Osteoblast (primary cell): ENCODE results near the gene TGFBR2. TPM values are rescaled to one million over a fixed set of nuclear protein-coding genes. Genes with fewer than 3 reads are reported as not detected.

ENCODE experiments used
- DNase-seq: peaks from one replicate; pipeline ENCODE4 v3.0.0; 2011; ENCODE audit warnings: low spot score, mixed read lengths; ENCODE audit not compliant: insufficient read length; ENCODE audit errors: missing footprints
- H2AFZ ChIP-seq: 2 replicates; pipeline ENCODE4 v1.6.0; 2011; ENCODE audit warnings: mild to moderate bottlenecking, low read length
- H3K27ac ChIP-seq: 2 replicates; pipeline ENCODE4 v1.5.1; 2011; ENCODE audit warnings: mild to moderate bottlenecking, low read depth, low read length, moderate library complexity
- H3K27me3 ChIP-seq: 2 replicates; pipeline ENCODE4 v1.6.0; 2012; ENCODE audit warnings: mild to moderate bottlenecking, control low read depth, inconsistent platforms, low read length, moderate library complexity; ENCODE audit not compliant: insufficient read depth
- H3K36me3 ChIP-seq: 2 replicates; pipeline ENCODE4 v1.5.1; 2011; ENCODE audit warnings: mild to moderate bottlenecking, low read length, control low read depth, moderate library complexity; ENCODE audit not compliant: insufficient read depth
- H3K4me1 ChIP-seq: 2 replicates; pipeline ENCODE4 v1.5.1; 2011; ENCODE audit warnings: mild to moderate bottlenecking, low read length, control low read depth, moderate library complexity; ENCODE audit not compliant: insufficient read depth
- H3K4me2 ChIP-seq: 2 replicates; pipeline ENCODE4 v1.6.0; 2011; ENCODE audit warnings: mild to moderate bottlenecking, low read length; ENCODE audit not compliant: insufficient read depth
- H3K4me3 ChIP-seq: fragments of 200-600 bp; sonication (generic); 3 replicates; pipeline ENCODE4 v1.5.1; 2012; ENCODE audit warnings: mild to moderate bottlenecking, low read length, inconsistent platforms; ENCODE audit not compliant: insufficient read depth
- H3K79me2 ChIP-seq: 2 replicates; pipeline ENCODE4 v1.6.0; 2012; ENCODE audit warnings: mild to moderate bottlenecking, low read length, control low read depth, inconsistent platforms; ENCODE audit not compliant: insufficient read depth
- H3K9me3 ChIP-seq: 2 replicates; pipeline ENCODE4 v1.5.1; 2011; ENCODE audit warnings: low read depth, low read length, control low read depth
- H4K20me1 ChIP-seq: 2 replicates; pipeline ENCODE4 v1.6.0; 2012; ENCODE audit warnings: mild to moderate bottlenecking, low read length, control low read depth; ENCODE audit not compliant: insufficient read depth
- total RNA-seq: library from RNA; depleted of rRNA; stranded (reverse); fragments of >200 nt; gene quantifications from 2 replicates; pipeline ENCODE4 v1.2.3, GENCODE V29; 2012
- TF ChIP-seq, protein P1 (sequence below): IDR thresholded peaks from 2 replicates; pipeline ENCODE4 v1.5.1; 2011; ENCODE audit warnings: mild to moderate bottlenecking, low read depth, low read length, moderate library complexity; ENCODE audit errors: extremely low read depth

TGFBR2 gene
- total RNA-seq, 1 donor = 118 TPM

DNA sequence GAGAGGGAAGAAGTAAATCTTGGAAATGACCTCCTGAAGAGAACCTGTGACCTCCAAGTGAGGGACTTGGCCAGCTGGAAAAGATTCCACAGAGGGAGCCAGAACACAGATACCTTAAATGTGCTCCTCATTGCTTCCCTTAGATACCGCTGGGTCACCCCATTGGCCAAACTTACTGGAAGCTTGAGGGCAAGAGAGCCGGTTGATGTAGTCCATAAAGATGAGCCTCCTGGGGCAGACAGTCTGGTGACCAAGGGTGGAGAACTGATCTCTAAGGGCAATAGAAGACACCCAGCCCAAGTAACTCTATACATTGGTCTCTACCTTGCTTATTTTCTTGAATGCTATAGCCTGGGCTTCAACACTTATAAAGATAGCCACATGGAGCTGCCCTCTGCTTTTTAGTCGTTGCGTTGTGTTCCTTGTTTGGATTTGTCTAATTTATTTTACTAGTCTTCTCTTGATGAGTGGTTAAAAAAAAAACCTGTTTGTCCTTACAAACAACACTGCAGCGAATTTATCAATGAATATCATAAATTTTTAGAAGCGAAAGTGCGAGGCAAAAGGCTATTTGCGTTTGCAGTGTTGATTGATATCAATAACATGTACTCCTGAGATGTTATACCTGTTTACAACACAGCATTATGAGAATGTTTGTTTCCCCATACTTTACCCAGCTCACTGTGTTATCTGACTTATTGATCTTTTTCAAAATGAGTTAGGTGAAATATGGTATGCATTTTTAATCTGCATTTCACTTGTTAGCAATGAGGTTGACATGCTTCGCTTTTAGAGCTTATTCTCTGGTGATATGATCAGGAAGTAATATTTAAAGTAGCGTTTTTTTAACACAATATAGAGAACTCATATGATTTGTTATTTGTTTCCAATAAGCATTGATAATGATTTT is 31.2 kb downstream of the TGFBR2 start:
- TF ChIP-seq, protein P1, sequence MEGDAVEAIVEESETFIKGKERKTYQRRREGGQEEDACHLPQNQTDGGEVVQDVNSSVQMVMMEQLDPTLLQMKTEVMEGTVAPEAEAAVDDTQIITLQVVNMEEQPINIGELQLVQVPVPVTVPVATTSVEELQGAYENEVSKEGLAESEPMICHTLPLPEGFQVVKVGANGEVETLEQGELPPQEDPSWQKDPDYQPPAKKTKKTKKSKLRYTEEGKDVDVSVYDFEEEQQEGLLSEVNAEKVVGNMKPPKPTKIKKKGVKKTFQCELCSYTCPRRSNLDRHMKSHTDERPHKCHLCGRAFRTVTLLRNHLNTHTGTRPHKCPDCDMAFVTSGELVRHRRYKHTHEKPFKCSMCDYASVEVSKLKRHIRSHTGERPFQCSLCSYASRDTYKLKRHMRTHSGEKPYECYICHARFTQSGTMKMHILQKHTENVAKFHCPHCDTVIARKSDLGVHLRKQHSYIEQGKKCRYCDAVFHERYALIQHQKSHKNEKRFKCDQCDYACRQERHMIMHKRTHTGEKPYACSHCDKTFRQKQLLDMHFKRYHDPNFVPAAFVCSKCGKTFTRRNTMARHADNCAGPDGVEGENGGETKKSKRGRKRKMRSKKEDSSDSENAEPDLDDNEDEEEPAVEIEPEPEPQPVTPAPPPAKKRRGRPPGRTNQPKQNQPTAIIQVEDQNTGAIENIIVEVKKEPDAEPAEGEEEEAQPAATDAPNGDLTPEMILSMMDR = no peak
- Histone ChIP-seq H3K9me3 (no peaks in the 10 kb centered on the region), H4K20me1 (peaks cover 13% of the 10 kb centered on the region), H3K27me3 (no peaks in the 10 kb centered on the region), H3K4me3 (no peak overlapping the region), H3K4me2 (no peak overlapping the region), H3K36me3 (peaks cover 7% of the 10 kb centered on the region), H3K27ac (no peak overlapping the region), H3K4me1 (peaks cover 8% of the 10 kb centered on the region), H2AFZ (no peak overlapping the region), H3K79me2 (peaks cover 99% of the 10 kb centered on the region)
- DNase-seq = no peak

DNA sequence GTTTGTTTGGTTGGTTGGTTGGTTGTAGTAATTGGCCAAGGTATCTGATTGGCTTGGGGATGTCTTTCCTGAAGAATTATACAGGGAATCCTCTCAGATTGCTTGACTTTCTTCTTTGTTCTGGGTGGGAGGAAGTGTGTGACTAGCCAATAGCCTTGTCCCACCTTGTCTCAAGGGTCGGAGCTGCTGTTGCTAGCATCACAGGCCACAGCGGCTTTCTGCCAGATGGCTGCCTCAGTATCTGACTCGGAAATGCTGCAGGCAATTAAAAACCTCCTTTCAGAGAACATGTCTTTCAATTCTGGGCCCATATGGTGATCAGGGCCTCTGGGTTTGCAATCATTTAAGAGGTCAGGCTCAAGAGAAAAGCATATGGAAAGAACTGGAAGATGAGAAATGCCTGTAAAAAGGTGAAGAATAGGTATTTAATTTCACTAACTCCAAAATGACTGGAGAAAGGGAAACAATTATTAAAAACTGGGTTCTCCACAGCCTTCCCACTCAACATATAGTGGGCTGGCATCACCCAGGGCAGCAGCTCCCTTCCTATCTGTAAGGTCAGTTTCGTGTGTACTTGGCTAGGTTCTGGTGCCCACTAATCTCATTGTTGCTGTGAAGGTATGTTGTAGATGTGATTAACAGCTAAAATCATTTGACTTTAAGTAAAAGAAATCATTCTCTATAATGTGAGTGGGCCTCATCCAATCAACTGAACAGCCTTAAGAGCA is 32.4 kb downstream of the TGFBR2 start:
- Histone ChIP-seq H3K27me3 (no peaks in the 10 kb centered on the region), H3K4me3 (no peak overlapping the region), H3K27ac (no peak overlapping the region), H3K4me1 (peaks cover 10% of the 10 kb centered on the region), H3K36me3 (peaks cover 7% of the 10 kb centered on the region), H4K20me1 (peaks cover 13% of the 10 kb centered on the region), H2AFZ (no peak overlapping the region), H3K9me3 (no peaks in the 10 kb centered on the region), H3K79me2 (peaks cover 99% of the 10 kb centered on the region), H3K4me2 (no peak overlapping the region)
- TF ChIP-seq, protein P1 = no peak
- DNase-seq = no peak

DNA sequence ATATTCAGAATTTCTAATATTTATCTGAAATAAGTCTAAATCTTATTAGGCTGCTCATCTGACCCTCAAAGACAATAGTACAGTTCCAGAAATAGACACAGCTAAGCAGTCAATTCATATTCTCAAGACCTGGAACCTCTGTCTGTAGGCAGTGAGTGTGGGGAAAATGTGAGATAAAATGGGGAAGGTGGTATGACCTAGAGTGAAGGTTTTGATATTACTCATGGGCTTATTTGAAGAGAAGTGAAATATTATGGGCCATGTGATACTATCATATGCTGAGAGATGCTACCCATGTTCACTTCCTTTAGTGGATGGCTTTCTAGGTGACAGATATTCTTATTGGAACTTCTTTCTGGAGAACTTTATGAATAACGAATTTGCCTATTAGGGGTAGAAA is 33.5 kb downstream of the TGFBR2 start:
- TF ChIP-seq, protein P1 = no peak
- Histone ChIP-seq H3K9me3 (no peaks in the 10 kb centered on the region), H2AFZ (no peak overlapping the region), H3K4me2 (no peak overlapping the region), H3K4me3 (no peak overlapping the region), H3K36me3 (peaks cover 7% of the 10 kb centered on the region), H4K20me1 (peaks cover 12% of the 10 kb centered on the region), H3K79me2 (peaks cover 97% of the 10 kb centered on the region), H3K4me1 (peaks cover 18% of the 10 kb centered on the region), H3K27ac (no peak overlapping the region), H3K27me3 (no peaks in the 10 kb centered on the region)
- no peak for DNase-seq

DNA sequence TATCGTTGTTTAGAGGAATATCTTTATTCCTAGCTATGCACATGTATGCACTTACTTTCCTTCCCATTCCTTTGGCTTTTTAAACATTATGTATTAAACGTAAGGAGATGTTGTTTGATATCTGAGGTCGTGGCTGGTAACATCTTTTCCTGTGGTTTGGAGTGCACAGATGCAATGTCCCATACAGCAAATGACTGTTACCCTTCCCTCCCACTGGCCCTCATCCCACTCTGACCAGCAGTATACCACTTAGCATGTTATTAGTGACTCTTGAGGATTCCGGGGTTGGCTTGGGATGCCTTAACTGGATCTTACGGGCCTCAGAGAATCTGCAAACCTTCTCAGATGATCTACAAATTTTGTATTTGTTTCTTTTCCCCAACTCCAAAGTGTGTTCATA is 34.5 kb downstream of the TGFBR2 start:
- Histone ChIP-seq H4K20me1 (peaks cover 8% of the 10 kb centered on the region), H3K27ac (no peak overlapping the region), H2AFZ (no peak overlapping the region), H3K79me2 (peaks cover 92% of the 10 kb centered on the region), H3K4me2 (no peak overlapping the region), H3K9me3 (no peaks in the 10 kb centered on the region), H3K4me3 (no peak overlapping the region), H3K4me1 (peaks cover 18% of the 10 kb centered on the region), H3K36me3 (peaks cover 15% of the 10 kb centered on the region), H3K27me3 (no peaks in the 10 kb centered on the region)
- TF ChIP-seq, protein P1 = no peak
- DNase-seq = no peak
